ENCODE measurements around the gene CHADL.
"Not testable (repeated sequence)": the region's sequence is repeated elsewhere in the genome, so short reads cannot be mapped to it uniquely, and the experiment has no call there.

Gene CHADL

DNA sequence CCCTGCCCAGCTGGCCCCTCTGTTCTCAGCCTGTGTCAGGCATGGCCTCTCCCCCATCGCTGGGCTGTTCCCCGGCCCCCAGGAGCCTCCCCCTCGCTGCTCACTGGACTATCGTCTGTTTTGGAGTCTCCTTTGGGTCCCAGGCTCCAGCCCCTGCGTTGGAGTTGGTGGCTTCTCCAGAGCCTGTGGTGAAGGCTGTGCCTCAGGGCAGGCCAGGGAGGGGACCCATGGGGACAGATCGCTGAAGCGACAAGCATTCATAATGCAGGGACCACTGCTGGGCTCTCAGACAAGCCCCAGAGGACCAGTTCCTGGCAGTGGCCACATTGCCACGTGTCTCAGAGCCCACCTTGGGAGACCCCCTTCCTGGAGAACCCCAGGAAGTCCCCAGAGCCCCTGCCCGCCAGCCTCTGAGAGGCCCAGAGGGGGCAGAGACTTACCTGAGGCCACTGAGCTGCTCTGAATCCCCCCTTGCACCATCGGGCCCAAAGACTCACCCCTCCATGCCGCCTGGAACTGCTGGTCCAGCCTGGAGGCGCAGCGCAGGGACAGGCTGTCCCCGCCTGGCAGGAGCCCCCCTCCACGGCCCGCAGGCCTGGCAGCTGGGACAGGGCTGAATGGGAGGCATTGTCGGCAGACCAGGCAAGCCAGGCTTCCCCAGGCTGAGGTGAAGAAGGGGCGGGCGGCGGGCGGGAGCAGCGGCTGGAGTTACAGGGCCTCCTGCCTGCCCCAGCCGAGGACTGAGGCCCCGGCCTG lies at the start of gene CHADL:
Gene CHADL, minus strand, starts transcription at position 555 of the 756 bp plus-strand sequence. Its CDS starts 50 bp downstream, at position 505.
- ATAC-seq: no peak

GRCh38 chr22:41289671-41290070 lies 48.9 kb upstream of the CHADL start:
- ATAC-seq: no peak

DNA sequence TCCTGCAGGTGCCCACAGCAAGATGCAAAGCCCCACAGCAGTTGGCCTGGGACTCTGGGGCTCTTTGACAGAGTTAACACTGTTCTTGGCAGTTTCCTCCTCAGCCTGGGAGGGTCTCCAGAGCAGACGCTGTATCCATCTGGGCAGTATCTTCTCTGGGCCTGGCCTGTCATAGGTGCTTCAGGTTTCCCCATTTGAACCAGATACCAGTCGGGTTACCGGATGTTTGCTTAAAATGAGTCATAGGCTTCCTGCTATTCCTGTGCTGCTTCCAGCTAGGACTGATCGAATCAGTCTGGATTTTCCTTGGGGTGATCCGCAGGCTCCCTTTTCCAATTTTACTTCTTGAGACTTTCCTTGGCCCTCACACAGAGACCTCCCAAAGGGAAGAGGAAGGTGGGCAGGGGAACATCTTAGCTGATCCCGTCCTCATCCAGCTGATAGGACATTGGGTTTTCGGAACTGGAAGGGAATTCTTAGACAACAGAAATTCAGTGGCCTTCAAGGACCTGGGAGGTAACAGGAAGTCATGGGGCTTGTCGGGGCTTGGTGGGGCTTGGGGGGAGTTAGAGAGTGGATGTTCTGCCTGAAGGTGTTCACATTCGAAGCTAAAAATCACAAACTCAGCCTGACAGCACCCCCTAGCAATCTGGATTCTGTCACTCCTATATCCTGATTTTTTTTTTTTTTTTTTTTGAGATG lies 47.7 kb upstream of the CHADL start:
- ATAC-seq: no peak

DNA sequence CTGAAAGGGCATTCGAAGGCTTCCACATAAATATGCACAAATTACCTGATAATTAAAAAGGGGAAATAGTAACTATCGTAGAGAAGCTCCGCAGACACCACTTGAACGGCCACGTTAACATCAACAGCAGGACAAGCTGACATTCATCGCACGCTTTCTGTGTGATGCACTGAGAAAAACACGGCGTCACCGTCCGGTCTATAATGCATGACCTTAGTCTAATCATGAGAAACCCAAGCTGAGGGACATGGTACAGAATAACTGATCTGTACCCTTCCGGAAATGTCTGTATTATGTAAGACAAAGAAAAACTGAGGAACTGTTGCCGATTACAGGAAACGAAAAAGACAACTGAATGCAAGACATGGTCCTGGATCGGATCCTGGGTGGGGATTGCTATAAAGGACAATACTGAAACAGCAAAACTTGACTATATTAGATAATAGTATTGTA lies 45.9 kb upstream of the CHADL start:
- ATAC-seq: peak; percentile 15 to 19

GRCh38 chr22:41285820-41286638 lies 45.3 kb upstream of the CHADL start, which contains the start of gene RANGAP1:
Gene RANGAP1, minus strand, starts transcription at chr22:41286187. Its CDS starts 5,143 bp downstream, at chr22:41281044.
- peak; percentile 91 to 94 for ATAC-seq

DNA sequence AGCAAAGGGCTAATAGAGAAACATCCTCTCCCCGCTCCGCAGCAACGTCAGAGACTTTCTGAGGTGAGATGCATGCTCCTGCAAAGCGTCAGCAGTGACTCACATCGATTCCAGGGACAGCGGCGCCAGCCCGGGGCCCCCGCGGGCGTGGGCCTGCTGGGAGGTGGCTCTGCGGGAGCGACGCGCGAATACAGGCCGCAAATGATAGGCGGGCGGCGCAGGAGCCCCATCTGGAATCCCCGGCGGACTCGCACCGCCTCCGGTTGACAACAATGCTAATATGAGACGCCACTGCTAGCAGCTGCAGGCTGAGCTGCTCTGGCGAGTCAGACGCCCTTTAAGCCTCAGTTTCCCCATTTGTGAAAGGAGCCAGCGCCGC lies 44.7 kb upstream of the CHADL start:
- peak; percentile 66 to 68 for ATAC-seq

DNA sequence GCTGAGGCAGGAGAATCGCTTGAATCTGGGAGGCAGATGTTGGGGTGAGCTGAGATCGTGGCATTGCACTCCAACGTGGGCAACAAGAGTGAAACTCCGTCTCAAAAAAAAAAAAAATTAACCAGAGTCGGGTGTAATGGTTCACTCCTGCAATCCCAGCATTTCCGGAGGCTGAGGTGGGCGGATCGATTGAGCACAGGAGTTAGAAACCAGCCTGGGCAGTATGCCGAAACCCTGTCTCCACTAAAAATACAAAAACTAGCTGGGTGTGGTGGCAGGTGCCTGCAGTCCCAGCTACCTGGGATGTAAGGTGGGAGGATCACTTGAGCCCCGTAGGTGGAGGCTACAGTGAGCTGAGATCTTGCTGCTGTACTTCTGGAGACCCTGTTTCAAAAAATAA lies 43.7 kb upstream of the CHADL start:
- ATAC-seq: no peak

DNA sequence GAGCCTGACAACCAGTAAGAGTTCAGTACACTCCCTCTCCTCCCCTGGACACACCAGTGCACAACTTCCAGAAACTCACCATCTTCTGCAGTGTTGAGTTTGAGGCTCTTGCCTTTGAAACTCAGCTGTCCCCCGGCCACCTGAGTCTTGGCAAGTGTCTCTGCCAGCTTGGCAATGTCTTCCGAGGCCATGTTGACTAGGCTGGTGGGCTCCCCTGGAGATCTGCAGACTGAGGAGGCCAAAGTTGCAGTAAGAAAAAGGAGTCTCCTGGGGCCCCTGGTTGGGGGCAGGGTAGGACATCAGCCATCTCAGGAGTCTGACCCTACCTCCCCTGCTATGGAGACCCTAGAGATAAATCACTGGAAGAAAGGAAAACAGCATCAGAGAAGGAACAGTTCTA lies 40.1 kb upstream of the CHADL start:
- no peak for ATAC-seq

DNA sequence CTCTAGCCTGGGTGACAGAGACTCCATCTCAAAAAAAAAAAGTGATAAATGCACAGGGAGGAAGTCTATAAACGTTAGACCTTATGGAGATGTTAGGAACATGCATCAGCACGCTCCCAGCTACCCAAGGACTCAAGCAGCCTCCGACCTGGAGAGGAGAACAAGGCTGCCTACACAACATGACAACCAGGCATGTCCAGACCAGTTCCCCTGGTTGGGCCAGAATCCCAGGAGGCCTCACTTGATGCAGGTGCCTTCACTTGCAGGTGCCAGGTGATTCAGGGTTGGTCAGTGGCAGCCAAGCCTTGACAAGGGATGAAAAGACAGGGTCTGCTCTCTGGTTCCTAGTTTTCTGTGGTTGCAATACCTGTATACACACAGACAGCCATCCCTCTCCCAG lies 39.3 kb upstream of the CHADL start:
- ATAC-seq: no peak

- no peak for ATAC-seq
Measured at GRCh38 chr22:41274856-41275255, 34.1 kb upstream of the CHADL start.

- ATAC-seq: no peak
Measured at GRCh38 chr22:41273128-41273527, 32.4 kb upstream of the CHADL start.

- ATAC-seq: no peak
Measured at GRCh38 chr22:41271787-41272186, 31.1 kb upstream of the CHADL start.

DNA sequence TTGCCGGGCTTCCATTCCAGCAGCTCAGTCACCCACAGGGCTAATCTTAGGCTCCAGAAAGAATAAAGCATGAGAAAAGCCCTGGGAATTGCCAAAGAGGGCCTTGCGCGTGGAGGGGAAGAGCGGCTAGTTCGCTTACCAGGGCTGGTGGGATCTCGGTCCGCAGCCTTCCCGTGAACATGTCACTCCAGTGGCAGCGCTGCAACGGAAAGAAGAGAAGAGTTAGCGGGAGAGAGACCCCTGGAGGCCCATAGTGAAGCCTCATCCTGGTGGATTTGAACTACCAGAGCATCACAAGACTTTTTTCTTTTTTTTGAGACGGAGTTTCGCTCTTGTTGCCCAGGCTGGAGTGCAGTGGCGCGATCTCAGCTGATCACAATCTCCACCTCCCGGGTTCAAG lies 27.2 kb upstream of the CHADL start:
- ATAC-seq: no peak

DNA sequence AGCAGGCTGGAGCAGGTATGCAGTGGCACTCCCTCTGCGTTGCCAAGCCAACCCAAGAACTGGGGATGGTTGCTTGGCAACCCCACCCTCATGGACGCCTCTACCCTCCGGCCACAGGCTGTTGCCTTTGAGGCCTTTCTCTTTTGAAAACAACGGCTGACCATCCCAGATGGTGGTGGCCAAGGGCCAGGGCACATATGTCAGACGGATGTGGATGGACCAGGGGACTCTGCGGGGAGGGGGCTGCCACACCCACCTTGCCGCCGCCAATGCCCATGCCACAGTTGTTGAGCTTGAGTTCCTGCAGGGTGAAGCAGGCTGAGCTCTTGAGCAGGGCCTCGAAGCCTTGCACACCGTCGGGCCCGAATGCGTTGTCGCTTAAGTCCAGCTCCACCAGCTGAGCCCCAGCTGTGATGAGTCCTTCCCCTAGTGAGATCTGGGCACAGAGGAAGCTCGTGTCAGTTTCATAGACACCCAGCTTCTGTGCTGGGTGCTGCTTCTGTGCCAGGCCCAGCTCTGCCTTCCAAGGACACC lies 23.7 kb upstream of the CHADL start:
- ATAC-seq: no peak

GRCh38 chr22:41263704-41264103 lies 23.0 kb upstream of the CHADL start:
- no peak for ATAC-seq

DNA sequence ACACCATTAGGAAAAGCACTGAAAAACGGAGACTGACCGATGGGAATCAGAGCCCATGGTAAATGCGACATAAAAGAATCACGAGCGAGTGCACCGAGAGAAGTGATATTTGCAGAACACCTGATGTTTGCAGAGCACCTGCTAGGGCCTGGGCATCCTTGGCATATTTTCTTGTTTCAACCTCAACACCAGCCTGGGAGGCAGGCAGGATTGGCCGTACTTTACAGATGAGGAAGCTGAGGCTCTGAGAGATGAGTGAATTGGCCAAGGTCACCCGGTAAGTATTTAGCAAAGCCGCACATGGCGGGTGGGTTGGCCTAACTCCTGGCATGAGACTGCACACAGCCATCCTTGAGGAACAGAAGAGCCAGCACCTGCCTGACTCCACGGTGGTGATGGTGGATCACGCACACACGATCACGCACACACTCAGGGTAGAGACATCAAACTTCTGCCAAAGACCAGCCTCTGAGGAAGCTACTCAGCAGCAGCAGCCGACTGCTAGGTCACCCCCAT lies 21.6 kb upstream of the CHADL start:
- ATAC-seq: no peak

DNA sequence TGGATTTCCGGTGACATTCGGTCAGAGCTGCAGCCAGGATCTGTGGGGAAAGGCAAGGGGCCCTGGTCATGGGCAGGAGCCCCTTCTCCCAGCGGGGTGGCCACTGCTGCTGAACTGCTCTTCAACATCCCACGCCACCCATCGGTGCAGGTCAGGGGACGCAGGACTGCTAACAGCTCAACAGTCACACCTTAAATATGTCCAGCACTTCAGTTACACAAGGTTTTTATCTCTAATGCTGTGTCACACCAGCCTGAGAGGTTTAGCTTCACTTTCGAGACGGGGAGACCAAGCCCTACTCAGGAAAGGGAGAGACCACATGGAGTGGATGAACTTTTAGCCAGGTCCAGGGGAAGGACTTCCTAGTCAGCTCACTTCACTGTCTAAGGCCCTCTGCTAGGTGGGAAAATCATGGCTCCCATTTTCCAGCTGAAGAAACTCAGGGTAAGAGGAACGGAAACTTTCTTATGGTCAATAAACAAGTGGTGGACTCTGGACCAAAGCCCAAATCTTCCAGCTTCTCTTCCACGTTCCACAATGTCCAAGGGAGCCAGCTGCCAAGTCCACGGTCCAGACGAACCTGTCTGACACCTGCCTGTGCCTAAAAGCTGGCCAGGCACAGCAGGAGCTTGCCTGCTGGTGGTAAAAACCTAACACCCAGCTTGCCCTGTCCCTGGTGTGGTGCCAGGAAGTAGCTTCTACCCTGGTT lies 21.0 kb upstream of the CHADL start:
- no peak for ATAC-seq

GRCh38 chr22:41260871-41261270 lies 20.1 kb upstream of the CHADL start:
- ATAC-seq: no peak

DNA sequence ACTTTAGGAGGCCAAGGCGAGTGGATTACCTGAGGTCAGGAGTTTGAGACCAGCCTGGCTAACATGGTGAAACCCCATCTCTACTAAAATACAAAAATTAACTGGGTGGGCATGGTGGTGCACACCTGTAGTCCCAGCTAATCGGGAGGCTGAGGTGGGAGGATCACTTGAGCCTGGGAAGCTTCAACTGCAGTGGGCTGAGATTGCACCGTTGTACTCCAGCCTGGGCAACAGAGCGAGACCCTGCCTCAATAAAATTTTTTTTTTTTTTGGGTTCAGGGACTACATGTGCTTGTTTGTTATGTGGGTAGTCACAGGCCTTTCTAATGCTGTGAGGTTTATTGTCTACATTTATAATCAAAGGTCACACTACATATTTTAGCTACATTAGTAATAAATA lies 19.0 kb upstream of the CHADL start:
- ATAC-seq: not testable (repeated sequence)

- ATAC-seq: no peak
Measured at GRCh38 chr22:41257696-41258095, 17.0 kb upstream of the CHADL start.

- ATAC-seq: no peak
Measured at GRCh38 chr22:41256254-41257253, 15.8 kb upstream of the CHADL start.

Measured in activated CD4-positive, CD25-positive, alpha-beta regulatory T cell treated with anti-CD3 and anti-CD28 coated beads, Interleukin-2, amount 50 U/mL, for 24 hours (primary cell).